ENCODE data around the gene SLC8B1.

The SLC8B1 gene

GRCh38 chr12:113260636-113261300 is 74.1 kb downstream of the SLC8B1 start:
- H3K27ac ChIP-seq: no peak overlapping the region; the same call in 1 of the 2 replicates
- TF ChIP-seq CTCF (IDR thresholded peaks at IDR 0.05) (no peak), ZFX (IDR thresholded peaks at IDR 0.05; ENCODE audit: borderline replicate concordance) (no peak)

GRCh38 chr12:113260127-113260526 is 74.8 kb downstream of the SLC8B1 start:
- H3K27ac ChIP-seq: peak overlapping the region; percentile 3; the same call in 1 of the 2 replicates
- TF ChIP-seq ZFX (IDR thresholded peaks at IDR 0.05; ENCODE audit: borderline replicate concordance) (no peak), CTCF (IDR thresholded peaks at IDR 0.05) (no peak)

GRCh38 chr12:113257564-113257963 is 77.3 kb downstream of the SLC8B1 start:
- TF ChIP-seq CTCF (IDR thresholded peaks at IDR 0.05): no peak
- TF ChIP-seq ZFX (IDR thresholded peaks at IDR 0.05; ENCODE audit: borderline replicate concordance): no peak
- no peak overlapping the region for H3K27ac ChIP-seq

- TF ChIP-seq CTCF (IDR thresholded peaks at IDR 0.05) (no peak), ZFX (IDR thresholded peaks at IDR 0.05; ENCODE audit: borderline replicate concordance) (no peak)
- H3K27ac ChIP-seq: no peak overlapping the region
Observed at GRCh38 chr12:113254298-113254697, 80.6 kb downstream of the SLC8B1 start.

GRCh38 chr12:113253532-113254285 is 81.2 kb downstream of the SLC8B1 start:
- TF ChIP-seq ZFX (IDR thresholded peaks at IDR 0.05; ENCODE audit: borderline replicate concordance) (no peak), CTCF (IDR thresholded peaks at IDR 0.05) (no peak)
- no peak overlapping the region for H3K27ac ChIP-seq

- H3K27ac ChIP-seq: no peak overlapping the region
- TF ChIP-seq CTCF (IDR thresholded peaks at IDR 0.05) (no peak), ZFX (IDR thresholded peaks at IDR 0.05; ENCODE audit: borderline replicate concordance) (no peak)
Observed at GRCh38 chr12:113252494-113252893, 82.4 kb downstream of the SLC8B1 start.
